ENCODE results near the gene TEKT2.

GRCh38 chr1:36137226-36137625, 53.3 kb downstream of the TEKT2 start:
- TF ChIP-seq EZH2phosphoT487 (IDR thresholded peaks at IDR 0.05; ENCODE audit: insufficient read depth, low read depth) (no peak), EZH2 (IDR thresholded peaks at IDR 0.05; ENCODE audit: insufficient read depth, poor library complexity, severe bottlenecking) (no peak)

All from GM23248 (cell line).